ENCODE measurements around the gene SELENOO.

The SELENOO gene

GRCh38 chr22:50189184-50189848 lies 11.5 kb upstream of the SELENOO start (continued):
- TF ChIP-seq TSHZ2 (CRISPR knock-in tag; IDR thresholded peaks at IDR 0.05) (no peak), ZNF565 (CRISPR knock-in tag; conservative IDR thresholded peaks at IDR 0.05; ENCODE audit: low read depth) (no peak), TOX (CRISPR knock-in tag; IDR thresholded peaks at IDR 0.05; ENCODE audit: borderline replicate concordance) (no peak), POU6F1 (CRISPR knock-in tag; IDR thresholded peaks at IDR 0.05; ENCODE audit: borderline replicate concordance, low read depth) (no peak), OSR1 (CRISPR knock-in tag; IDR thresholded peaks at IDR 0.05) (no peak), ZC3H10 (CRISPR knock-in tag; IDR thresholded peaks at IDR 0.05) (no peak), TCF4 (CRISPR knock-in tag; IDR thresholded peaks at IDR 0.05; ENCODE audit: borderline replicate concordance) (no peak), SNAI2 (CRISPR knock-in tag; IDR thresholded peaks at IDR 0.05) (no peak), ZNF8 (CRISPR knock-in tag; IDR thresholded peaks at IDR 0.05) (no peak), ZNF70 (CRISPR knock-in tag; IDR thresholded peaks at IDR 0.05) (no peak)

- peak; percentile 5; the same call in 2 of the 3 replicates for ATAC-seq
Observed at GRCh38 chr22:50189849-50190181, 11.0 kb upstream of the SELENOO start.

GRCh38 chr22:50190182-50190940 lies 10.4 kb upstream of the SELENOO start:
- peak; percentile 21 for ATAC-seq
- TF ChIP-seq CSRNP3 (CRISPR knock-in tag; IDR thresholded peaks at IDR 0.05) (no peak), ZFP3 (CRISPR knock-in tag; IDR thresholded peaks at IDR 0.05) (no peak), BACH2 (CRISPR knock-in tag; IDR thresholded peaks at IDR 0.05; ENCODE audit: borderline replicate concordance) (no peak), SNAI2 (CRISPR knock-in tag; IDR thresholded peaks at IDR 0.05) (no peak), TSHZ2 (CRISPR knock-in tag; IDR thresholded peaks at IDR 0.05) (no peak), CSDC2 (CRISPR knock-in tag; IDR thresholded peaks at IDR 0.05) (no peak), ISL1 (CRISPR knock-in tag; IDR thresholded peaks at IDR 0.05) (no peak), ZNF8 (CRISPR knock-in tag; IDR thresholded peaks at IDR 0.05) (no peak)

More at GRCh38 chr22:50189849-50190181, 11.0 kb upstream of the SELENOO start:
- TF ChIP-seq ZFP30 (CRISPR knock-in tag; IDR thresholded peaks at IDR 0.05) = no peak
- TF ChIP-seq ESRRG (CRISPR knock-in tag; IDR thresholded peaks at IDR 0.05) = no peak
- TF ChIP-seq PATZ1 (CRISPR knock-in tag; IDR thresholded peaks at IDR 0.05; ENCODE audit: borderline replicate concordance) = no peak
- no peak for TF ChIP-seq ZNF565 (CRISPR knock-in tag; conservative IDR thresholded peaks at IDR 0.05; ENCODE audit: low read depth)
- TF ChIP-seq ZC3H10 (CRISPR knock-in tag; IDR thresholded peaks at IDR 0.05) = no peak
